Colonic mucosa (tissue), 4 donors: ENCODE results near the gene CEBPG. TPM values are rescaled to one million over a fixed set of nuclear protein-coding genes. Genes with fewer than 3 reads are reported as not detected.

Source experiments
- DNase-seq: peaks from one replicate; pipeline ENCODE4 v3.0.0-alpha.2; 2020
- H3K27ac ChIP-seq: fragments of 200-600 bp; one replicate; pipeline ENCODE4 v1.8.0; 2021
- H3K27me3 ChIP-seq: fragments of 200-600 bp; one replicate; pipeline ENCODE4 v1.8.0; 2021
- H3K36me3 ChIP-seq: fragments of 200-600 bp; one replicate; pipeline ENCODE4 v1.8.0; 2021
- H3K4me1 ChIP-seq: fragments of 200-600 bp; one replicate; pipeline ENCODE4 v1.8.0; 2021; ENCODE audit warnings: mild to moderate bottlenecking
- H3K4me3 ChIP-seq: fragments of 200-600 bp; one replicate; pipeline ENCODE4 v1.8.0; 2021
- H3K9ac ChIP-seq, 2 donors: one replicate each; pipeline ENCODE4 v1.7.0; 2013; ENCODE audit warnings: control low read depth in 2 of 2, low read depth in 2 of 2, low read length in 2 of 2
- H3K9me3 ChIP-seq: fragments of 200-600 bp; one replicate; pipeline ENCODE4 v1.8.0; 2021
- intact Hi-C: fragments of 100-400 bp; cut with DNase I; formaldehyde crosslinking; loops from one replicate; pipeline ENCODE4 v1.14.1; 2022
- total RNA-seq, 2 donors: library from RNA; stranded (reverse); fragmentation: NEBNext Ultra II Directional in 1 of 2; extraction: Animal tissue kit (Norgen Biotek cat#: 25700) in 1 of 2; gene quantifications; one replicate each; pipeline ENCODE4 v1.2.1, GENCODE V29; 2021
- TF ChIP-seq, protein P1 (sequence below): fragments of 200-600 bp; IDR thresholded peaks from one replicate; pipeline ENCODE4 v1.8.0; 2022; ENCODE audit warnings: antibody characterized with exemption, mild to moderate bottlenecking
- donor health status: healthy.
- donor health status: DM: no; HTN: no; CAD: no.
- donor health status: DM: no; HTN: no; CAD: no.

CEBPG gene
- total RNA-seq, 2 donors from 2014 or later: 62.1 to 72.3 TPM

DNA sequence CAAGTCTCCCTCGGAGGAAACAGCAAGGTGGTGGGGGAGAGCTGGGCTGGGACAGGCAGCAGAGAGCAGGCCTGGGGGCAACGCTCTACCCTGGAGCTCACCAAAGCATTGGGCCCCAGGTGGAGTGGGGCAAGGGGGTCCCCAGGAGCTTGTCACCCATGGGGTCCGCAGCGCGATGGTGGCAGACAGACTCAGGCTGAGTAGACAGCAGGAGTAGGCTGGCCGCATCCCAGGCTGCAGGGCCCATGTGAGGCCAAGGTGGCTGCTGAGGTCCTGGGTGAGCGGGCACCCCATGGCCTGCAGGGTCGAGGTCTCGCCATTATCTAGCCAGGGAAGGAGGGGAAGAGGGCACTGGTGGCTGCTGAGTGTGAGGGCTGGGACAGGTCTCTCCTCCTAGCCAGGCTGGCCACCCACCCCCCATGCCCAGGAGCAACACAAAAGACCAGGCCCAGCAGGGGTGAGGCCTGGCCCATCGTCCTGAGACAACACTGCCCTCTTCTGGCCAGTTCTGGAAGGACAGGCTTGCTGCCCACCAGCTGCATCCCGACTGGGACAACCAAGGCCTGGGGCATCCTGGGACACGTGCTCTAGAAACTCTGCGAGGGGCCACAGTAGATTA is 33.1 kb downstream of the CEBPG start:
- no peak overlapping the region for H3K27ac ChIP-seq
- H3K36me3 ChIP-seq: no peaks in the 10 kb centered on the region
- no peak overlapping the region for H3K9ac ChIP-seq
- peak; percentile 85 for DNase-seq
- intact Hi-C loops: loop anchor here (2.0 to 10.0 kb wide), 2 partner anchors 102 to 166 kb away; partner anchors contain the start of gene CEBPA
- no peaks in the 10 kb centered on the region for H3K9me3 ChIP-seq
- H3K27me3 ChIP-seq: no peaks in the 10 kb centered on the region
- TF ChIP-seq, protein P1, sequence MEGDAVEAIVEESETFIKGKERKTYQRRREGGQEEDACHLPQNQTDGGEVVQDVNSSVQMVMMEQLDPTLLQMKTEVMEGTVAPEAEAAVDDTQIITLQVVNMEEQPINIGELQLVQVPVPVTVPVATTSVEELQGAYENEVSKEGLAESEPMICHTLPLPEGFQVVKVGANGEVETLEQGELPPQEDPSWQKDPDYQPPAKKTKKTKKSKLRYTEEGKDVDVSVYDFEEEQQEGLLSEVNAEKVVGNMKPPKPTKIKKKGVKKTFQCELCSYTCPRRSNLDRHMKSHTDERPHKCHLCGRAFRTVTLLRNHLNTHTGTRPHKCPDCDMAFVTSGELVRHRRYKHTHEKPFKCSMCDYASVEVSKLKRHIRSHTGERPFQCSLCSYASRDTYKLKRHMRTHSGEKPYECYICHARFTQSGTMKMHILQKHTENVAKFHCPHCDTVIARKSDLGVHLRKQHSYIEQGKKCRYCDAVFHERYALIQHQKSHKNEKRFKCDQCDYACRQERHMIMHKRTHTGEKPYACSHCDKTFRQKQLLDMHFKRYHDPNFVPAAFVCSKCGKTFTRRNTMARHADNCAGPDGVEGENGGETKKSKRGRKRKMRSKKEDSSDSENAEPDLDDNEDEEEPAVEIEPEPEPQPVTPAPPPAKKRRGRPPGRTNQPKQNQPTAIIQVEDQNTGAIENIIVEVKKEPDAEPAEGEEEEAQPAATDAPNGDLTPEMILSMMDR: peak; percentile 95
- no peak overlapping the region for H3K4me3 ChIP-seq
- peaks cover 5% of the 10 kb centered on the region for H3K4me1 ChIP-seq

DNA sequence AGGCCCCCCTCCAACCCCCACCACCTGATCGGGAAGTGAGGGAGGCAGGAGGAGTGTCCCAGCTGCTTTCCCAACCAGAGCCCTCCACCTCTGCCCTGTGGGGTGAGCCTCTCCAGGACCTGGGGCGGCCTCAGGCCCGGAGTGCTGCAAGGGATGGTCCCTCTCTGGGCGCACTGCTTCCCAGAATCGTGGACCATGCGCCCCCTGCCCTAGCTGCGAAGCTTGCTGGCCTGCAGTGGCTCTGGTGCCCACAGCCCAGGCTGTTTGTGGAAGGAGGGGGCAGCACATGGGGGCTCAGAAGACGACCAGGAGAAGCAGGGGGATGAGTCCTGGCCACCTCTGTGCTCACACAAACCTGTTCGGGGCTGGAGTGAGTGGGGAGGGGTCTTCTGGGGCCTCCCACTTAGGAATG is 33.6 kb downstream of the CEBPG start:
- Histone ChIP-seq H3K36me3 (no peaks in the 10 kb centered on the region), H3K27ac (no peak overlapping the region), H3K9me3 (no peaks in the 10 kb centered on the region), H3K9ac (no peak overlapping the region), H3K4me1 (peaks cover 5% of the 10 kb centered on the region), H3K27me3 (no peaks in the 10 kb centered on the region), H3K4me3 (no peak overlapping the region)
- TF ChIP-seq, protein P1: no peak
- intact Hi-C loops: loop anchor here (2.0 to 10.0 kb wide), 2 partner anchors 102 to 166 kb away; partner anchors contain the start of gene CEBPA
- DNase-seq: no peak

DNA sequence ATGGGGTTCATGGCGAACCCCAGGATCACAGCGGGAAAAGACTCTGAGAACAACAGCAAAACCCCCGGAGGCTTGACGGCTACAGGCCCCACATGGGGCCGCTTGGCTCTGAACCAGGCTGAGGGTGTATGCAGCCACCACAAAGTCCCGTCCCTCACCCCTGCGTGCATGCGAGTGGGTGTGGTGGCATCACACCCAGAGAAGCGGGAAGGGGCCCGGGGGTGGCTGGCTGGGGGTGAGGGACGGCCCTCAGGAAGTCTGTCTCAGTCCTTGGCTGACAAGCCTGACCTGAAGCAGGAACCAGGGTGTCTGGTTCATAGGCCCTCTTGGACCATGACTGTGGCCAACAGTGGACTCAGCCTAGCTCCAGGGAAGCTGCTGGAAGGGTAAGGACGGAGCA is 34.2 kb downstream of the CEBPG start:
- Histone ChIP-seq H3K9me3 (no peaks in the 10 kb centered on the region), H3K27ac (no peak overlapping the region), H3K9ac (no peak overlapping the region), H3K4me1 (peaks cover 5% of the 10 kb centered on the region), H3K4me3 (no peak overlapping the region), H3K27me3 (no peaks in the 10 kb centered on the region), H3K36me3 (no peaks in the 10 kb centered on the region)
- DNase-seq: no peak
- TF ChIP-seq, protein P1: no peak
- intact Hi-C loops: loop anchor here (2.0 to 10.0 kb wide), 3 partner anchors 103 to 173 kb away; partner anchors contain the start of gene CEBPA

DNA sequence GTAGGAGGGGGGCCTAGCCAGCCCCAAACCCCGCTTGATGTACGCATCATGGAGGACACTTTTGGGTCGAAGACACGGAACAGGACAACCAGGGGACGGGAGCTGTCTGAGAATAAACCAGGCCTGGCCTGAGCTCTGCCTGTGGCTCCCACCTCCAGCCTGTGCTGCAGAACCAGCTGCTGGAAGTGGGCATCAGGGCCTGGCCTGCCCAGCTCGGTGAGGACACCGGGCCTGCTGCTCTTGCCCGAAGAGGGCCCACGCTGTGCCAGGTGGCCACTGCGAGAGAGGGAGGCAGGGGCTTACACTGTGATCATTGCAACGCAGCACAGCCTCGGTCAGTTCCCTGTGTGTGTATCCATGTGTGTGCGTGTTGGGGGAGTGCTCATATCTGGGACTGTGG is 34.6 kb downstream of the CEBPG start:
- DNase-seq: no peak
- Histone ChIP-seq H3K4me1 (peaks cover 5% of the 10 kb centered on the region), H3K9me3 (no peaks in the 10 kb centered on the region), H3K4me3 (no peak overlapping the region), H3K27me3 (no peaks in the 10 kb centered on the region), H3K27ac (no peak overlapping the region), H3K36me3 (no peaks in the 10 kb centered on the region), H3K9ac (no peak overlapping the region)
- TF ChIP-seq, protein P1: no peak
- intact Hi-C loops: loop anchor here (2.0 to 10.0 kb wide), 2 partner anchors 103 to 173 kb away; partner anchors contain the start of gene CEBPA

DNA sequence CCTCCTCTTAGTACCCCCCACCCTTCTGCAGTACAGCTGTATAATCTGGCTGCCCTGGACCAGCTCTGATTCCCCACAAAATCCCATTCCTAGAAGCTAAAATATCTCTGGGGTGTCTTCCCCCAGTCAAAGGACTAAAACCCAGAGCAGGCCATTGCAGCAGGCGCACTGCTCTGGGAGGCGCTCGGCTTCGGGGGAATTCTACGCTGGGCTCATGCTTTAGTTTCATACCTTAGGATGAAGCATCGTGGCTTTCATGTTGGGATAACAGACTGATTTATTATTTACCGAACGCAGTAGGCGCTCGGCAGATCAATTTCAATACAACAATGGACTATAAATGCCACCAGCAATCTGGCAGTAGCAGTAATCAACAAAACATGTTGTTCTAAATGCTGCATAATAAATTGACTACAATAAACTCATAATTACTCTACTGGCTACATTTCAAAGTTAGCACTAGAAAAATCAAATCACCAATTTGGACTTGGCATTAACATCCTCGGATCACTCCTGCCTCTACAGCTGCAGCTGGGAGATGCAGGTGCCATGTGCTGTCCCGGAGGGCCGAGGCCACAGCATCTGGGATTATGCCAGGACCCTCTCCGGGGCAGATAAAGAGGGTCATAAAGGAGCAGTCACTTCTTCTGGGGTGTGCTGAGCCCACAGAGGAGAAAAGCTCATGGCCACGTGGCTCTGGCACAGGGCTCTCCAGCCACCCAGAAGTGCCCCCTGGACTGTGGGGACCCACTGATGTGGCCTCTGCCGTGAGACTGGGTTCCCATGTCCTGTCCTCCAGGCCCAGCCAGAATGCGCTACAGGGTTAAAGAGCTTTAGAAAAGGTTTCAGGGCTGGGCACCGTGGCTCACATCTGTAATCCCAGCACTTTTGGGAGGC is 35.3 kb downstream of the CEBPG start:
- H3K27me3 ChIP-seq: no peaks in the 10 kb centered on the region
- H3K4me3 ChIP-seq: no peak overlapping the region

More for the DNA sequence above, 35.3 kb downstream of the CEBPG start:
- TF ChIP-seq, protein P1: no peak
- Histone ChIP-seq H3K4me1 (no peaks in the 10 kb centered on the region), H3K9ac (no peak overlapping the region), H3K9me3 (no peaks in the 10 kb centered on the region), H3K36me3 (no peaks in the 10 kb centered on the region), H3K27ac (no peak overlapping the region)
- no peak for DNase-seq
- intact Hi-C loops: loop anchor here (2.0 to 10.0 kb wide), 2 partner anchors 104 to 174 kb away; partner anchors contain the start of gene CEBPA
